ENCODE results near the gene PRICKLE3.

PRICKLE3 gene

GRCh38 chrX:49186125-49187027 is at the start of gene PRICKLE3:
Gene PRICKLE3 (minus strand): TSS chrX:49186373. CDS start chrX:49186297, 76 bp downstream.
- no peak for DNase-seq

GRCh38 chrX:49233887-49234555 is 47.8 kb upstream of the PRICKLE3 start:
- DNase-seq: no peak

GRCh38 chrX:49233176-49233575 is 47.0 kb upstream of the PRICKLE3 start, which contains the start of gene CACNA1F:
Gene CACNA1F (minus strand): TSS chrX:49233340. CDS start chrX:49233309, 31 bp downstream.
- no peak for DNase-seq

- DNase-seq: no peak
These were observed 46.4 kb upstream of the PRICKLE3 start for GRCh38 chrX:49232525-49232924.

- no peak for DNase-seq
These were observed 45.3 kb upstream of the PRICKLE3 start for GRCh38 chrX:49231333-49232000.

- DNase-seq: no peak
These were observed 44.5 kb upstream of the PRICKLE3 start for GRCh38 chrX:49230500-49231232.

- no peak for DNase-seq
These were observed 42.0 kb upstream of the PRICKLE3 start for GRCh38 chrX:49228185-49228584.

GRCh38 chrX:49227726-49228125 is 41.6 kb upstream of the PRICKLE3 start:
- no peak for DNase-seq

GRCh38 chrX:49226946-49227345 is 40.8 kb upstream of the PRICKLE3 start:
- no peak for DNase-seq

- no peak for DNase-seq
These were observed 39.7 kb upstream of the PRICKLE3 start for GRCh38 chrX:49225858-49226257.

GRCh38 chrX:49221868-49222267 is 35.7 kb upstream of the PRICKLE3 start:
- no peak for DNase-seq

GRCh38 chrX:49220100-49220499 is 33.9 kb upstream of the PRICKLE3 start:
- no peak for DNase-seq

- DNase-seq: no peak
These were observed 28.9 kb upstream of the PRICKLE3 start for GRCh38 chrX:49214996-49215526.

- DNase-seq: no peak
These were observed 28.2 kb upstream of the PRICKLE3 start for GRCh38 chrX:49214416-49214815.

GRCh38 chrX:49212861-49213260 is 26.7 kb upstream of the PRICKLE3 start:
- DNase-seq: no peak

- DNase-seq: no peak
These were observed 26.0 kb upstream of the PRICKLE3 start for GRCh38 chrX:49212209-49212608.

GRCh38 chrX:49211074-49211473 is 24.9 kb upstream of the PRICKLE3 start:
- DNase-seq: no peak

- no peak for DNase-seq
These were observed 24.2 kb upstream of the PRICKLE3 start for GRCh38 chrX:49210406-49210805.

GRCh38 chrX:49209434-49210251 is 23.5 kb upstream of the PRICKLE3 start:
- no peak for DNase-seq

- DNase-seq: no peak
These were observed 22.2 kb upstream of the PRICKLE3 start for GRCh38 chrX:49208399-49208798.

- no peak for DNase-seq
These were observed 20.4 kb upstream of the PRICKLE3 start for GRCh38 chrX:49206543-49206942.

- no peak for DNase-seq
These were observed 19.3 kb upstream of the PRICKLE3 start for GRCh38 chrX:49205443-49205842.
